ENCODE data around the gene CLEC1B. TPM values are rescaled to one million over a fixed set of nuclear protein-coding genes. Genes with fewer than 3 reads are reported as not detected.

Gene CLEC1B
- total RNA-seq, 2 donors from 2014 or later = not detected

- H3K36me3 ChIP-seq = no peaks in the 10 kb centered on the region
- H3K9me3 ChIP-seq = no peaks in the 10 kb centered on the region
- H3K27ac ChIP-seq = no peak overlapping the region
- H3K4me1 ChIP-seq = no peaks in the 10 kb centered on the region
- no peak for DNase-seq (ENCODE audit: low spot score)
- no peaks in the 10 kb centered on the region for H3K27me3 ChIP-seq
- no peak overlapping the region for H3K4me3 ChIP-seq
- TF ChIP-seq CTCF (IDR thresholded peaks at IDR 0.05) = no peak
Measured at GRCh38 chr12:9973949-9974348, 25.0 kb downstream of the CLEC1B start.

- DNase-seq (ENCODE audit: low spot score) = no peak
- Histone ChIP-seq H3K4me1 (no peaks in the 10 kb centered on the region), H3K4me3 (no peak within 1 kb of the TSS), H3K36me3 (no peaks in the 10 kb centered on the region), H3K9me3 (no peaks in the 10 kb centered on the region), H3K27ac (no peak within 1 kb of the TSS), H3K27me3 (no peaks in the 10 kb centered on the region)
- no peak for TF ChIP-seq CTCF (IDR thresholded peaks at IDR 0.05)
Measured at GRCh38 chr12:9971181-9971580, 27.7 kb downstream of the CLEC1B start, which contains the start of gene CLEC12A. Gene CLEC12A (plus strand): TSS chr12:9971409. CDS start chr12:9971597, 188 bp downstream.

- Histone ChIP-seq H3K4me3 (no peak overlapping the region), H3K27ac (no peak overlapping the region), H3K9me3 (no peaks in the 10 kb centered on the region), H3K36me3 (no peaks in the 10 kb centered on the region), H3K27me3 (no peaks in the 10 kb centered on the region), H3K4me1 (no peaks in the 10 kb centered on the region)
- TF ChIP-seq CTCF (IDR thresholded peaks at IDR 0.05) = no peak
- no peak for DNase-seq (ENCODE audit: low spot score)
Measured at GRCh38 chr12:9969673-9970072, 29.2 kb downstream of the CLEC1B start.

GRCh38 chr12:9961901-9962300, 37.0 kb downstream of the CLEC1B start:
- no peak overlapping the region for H3K4me3 ChIP-seq
- TF ChIP-seq CTCF (IDR thresholded peaks at IDR 0.05) = no peak
- H3K27me3 ChIP-seq = no peaks in the 10 kb centered on the region
- no peak for DNase-seq (ENCODE audit: low spot score)
- no peaks in the 10 kb centered on the region for H3K4me1 ChIP-seq
- no peaks in the 10 kb centered on the region for H3K36me3 ChIP-seq
- no peak overlapping the region for H3K27ac ChIP-seq
- H3K9me3 ChIP-seq = no peaks in the 10 kb centered on the region

GRCh38 chr12:9961106-9961505, 37.8 kb downstream of the CLEC1B start:
- no peak overlapping the region for H3K4me3 ChIP-seq
- no peaks in the 10 kb centered on the region for H3K9me3 ChIP-seq
- H3K36me3 ChIP-seq = no peaks in the 10 kb centered on the region
- TF ChIP-seq CTCF (IDR thresholded peaks at IDR 0.05) = no peak
- H3K27me3 ChIP-seq = no peaks in the 10 kb centered on the region
- H3K4me1 ChIP-seq = no peaks in the 10 kb centered on the region
- DNase-seq (ENCODE audit: low spot score) = no peak
- H3K27ac ChIP-seq = no peak overlapping the region

- TF ChIP-seq CTCF (IDR thresholded peaks at IDR 0.05) = no peak
- Histone ChIP-seq H3K36me3 (no peaks in the 10 kb centered on the region), H3K27me3 (no peaks in the 10 kb centered on the region), H3K9me3 (no peaks in the 10 kb centered on the region), H3K27ac (no peak overlapping the region), H3K4me1 (no peaks in the 10 kb centered on the region), H3K4me3 (no peak overlapping the region)
- no peak for DNase-seq (ENCODE audit: low spot score)
Measured at GRCh38 chr12:9960590-9960989, 38.3 kb downstream of the CLEC1B start.
